ENCODE data around the gene CREG1. TPM values are rescaled to one million over a fixed set of nuclear protein-coding genes. Genes with fewer than 3 reads are reported as not detected.
A peak's percentile ranks its signal among the peaks of the same experiment; 100 is the strongest.

The CREG1 gene
- total RNA-seq, 6 experiments from 2014 or later = 95.8 to 230 (median 171) TPM

GRCh38 chr1:167567663-167568062 lies 14.1 kb upstream of the CREG1 start:
- 67% methylated on average over 5 of the region's 5 CpGs for WGBS (ENCODE audit: insufficient coverage, low coverage, low lambda C conversion rate, missing lambda C conversion rate)

GRCh38 chr1:167566766-167567165 lies 13.2 kb upstream of the CREG1 start:
- H3K4me1 ChIP-seq = no peaks in the 10 kb centered on the region
- no peaks in the 10 kb centered on the region for H3K36me3 ChIP-seq
- no peaks in the 10 kb centered on the region for H3K27me3 ChIP-seq
- ATAC-seq (peak in 1 of 4 donors; percentile 28), DNase-seq (no peak)
- intact Hi-C loops (cut with DNase I) = no loop called here
- 70% methylated on average over 3 of the region's 3 CpGs for WGBS (ENCODE audit: insufficient coverage, low coverage, low lambda C conversion rate, missing lambda C conversion rate)
- no peak overlapping the region for H3K27ac ChIP-seq
- no peak overlapping the region for H3K4me3 ChIP-seq
- TF ChIP-seq POLR2A (IDR thresholded peaks at IDR 0.05) (no peak), CTCF (IDR thresholded peaks at IDR 0.05) (no peak)
- H3K9me3 ChIP-seq = no peaks in the 10 kb centered on the region

More at GRCh38 chr1:167567663-167568062, 14.1 kb upstream of the CREG1 start:
- DNase-seq (no peak), ATAC-seq (no peak)
- Histone ChIP-seq H3K9me3 (no peaks in the 10 kb centered on the region), H3K27ac (no peak overlapping the region), H3K27me3 (no peaks in the 10 kb centered on the region), H3K36me3 (no peaks in the 10 kb centered on the region), H3K4me3 (no peak overlapping the region), H3K4me1 (no peaks in the 10 kb centered on the region)
- intact Hi-C loops (cut with DNase I) = no loop called here
- TF ChIP-seq CTCF (IDR thresholded peaks at IDR 0.05) = no peak
- no peak for TF ChIP-seq POLR2A (IDR thresholded peaks at IDR 0.05)

- no peak for ATAC-seq
- Histone ChIP-seq H3K27me3 (no peaks in the 10 kb centered on the region), H3K36me3 (no peaks in the 10 kb centered on the region), H3K4me1 (no peaks in the 10 kb centered on the region), H3K4me3 (no peak overlapping the region), H3K9me3 (no peaks in the 10 kb centered on the region), H3K27ac (no peak overlapping the region)
- intact Hi-C loops (cut with DNase I) = no loop called here
- WGBS (ENCODE audit: insufficient coverage, low coverage, low lambda C conversion rate, missing lambda C conversion rate) = 76% methylated on average over 5 of the region's 5 CpGs
- DNase-seq = no peak
- TF ChIP-seq POLR2A (IDR thresholded peaks at IDR 0.05) (no peak), CTCF (IDR thresholded peaks at IDR 0.05) (no peak)
These were observed 12.4 kb upstream of the CREG1 start for GRCh38 chr1:167565922-167566321.

GRCh38 chr1:167564612-167565270 lies 11.2 kb upstream of the CREG1 start:
- DNase-seq = no peak
- 72% methylated on average over 3 of the region's 5 CpGs for WGBS (ENCODE audit: insufficient coverage, low coverage, low lambda C conversion rate, missing lambda C conversion rate)
- intact Hi-C loops (cut with DNase I) = no loop called here
- H3K9me3 ChIP-seq = no peaks in the 10 kb centered on the region
- H3K4me1 ChIP-seq = no peaks in the 10 kb centered on the region
- TF ChIP-seq CTCF (IDR thresholded peaks at IDR 0.05) (no peak), POLR2A (IDR thresholded peaks at IDR 0.05) (no peak)
- no peak overlapping the region for H3K4me3 ChIP-seq
- no peak overlapping the region for H3K27ac ChIP-seq
- no peaks in the 10 kb centered on the region for H3K27me3 ChIP-seq
- ATAC-seq = peak in 3 of 4 donors; percentile 37 to 47 (median 46)
- no peaks in the 10 kb centered on the region for H3K36me3 ChIP-seq

Measured in right lobe of liver (tissue), 6 donors.